Brain microvascular endothelial cell (primary cell): ENCODE data around the gene ZSCAN10.

Source experiments
- DNase-seq: peaks from one replicate; pipeline ENCODE4 v3.0.0-alpha.2; 2020
- H3K27ac ChIP-seq: fragments of 250-450 bp; sonication (Bioruptor Pico); 2 replicates; pipeline ENCODE4 v1.5.1; 2020; ENCODE audit warnings: mild to moderate bottlenecking, moderate library complexity
- H3K27me3 ChIP-seq: fragments of 250-450 bp; sonication (Bioruptor Pico); replicated peaks from 2 replicates; pipeline ENCODE4 v1.5.1; 2020; ENCODE audit warnings: mild to moderate bottlenecking
- H3K36me3 ChIP-seq: fragments of 250-450 bp; sonication (Bioruptor Pico); replicated peaks from 2 replicates; pipeline ENCODE4 v1.5.1; 2020; ENCODE audit warnings: mild to moderate bottlenecking
- H3K4me3 ChIP-seq: 2 replicates; pipeline ENCODE4 v1.5.1; 2011; ENCODE audit warnings: low read depth, mild to moderate bottlenecking, control low read depth, low read length, moderate library complexity
- in situ Hi-C: cut with HindIII; loops from 2 replicates; pipeline ENCODE4 v1.10.0; 2017; ENCODE audit warnings: low sequenced_read_pairs, low pct_ligation_motif_present
- TF ChIP-seq, protein P1 (sequence below): IDR thresholded peaks from 2 replicates; pipeline ENCODE4 v1.5.1; 2011; ENCODE audit warnings: low read depth, mild to moderate bottlenecking, moderate library complexity, low read length, control low read depth, inconsistent platforms; ENCODE audit errors: missing control alignments

The ZSCAN10 gene

DNA sequence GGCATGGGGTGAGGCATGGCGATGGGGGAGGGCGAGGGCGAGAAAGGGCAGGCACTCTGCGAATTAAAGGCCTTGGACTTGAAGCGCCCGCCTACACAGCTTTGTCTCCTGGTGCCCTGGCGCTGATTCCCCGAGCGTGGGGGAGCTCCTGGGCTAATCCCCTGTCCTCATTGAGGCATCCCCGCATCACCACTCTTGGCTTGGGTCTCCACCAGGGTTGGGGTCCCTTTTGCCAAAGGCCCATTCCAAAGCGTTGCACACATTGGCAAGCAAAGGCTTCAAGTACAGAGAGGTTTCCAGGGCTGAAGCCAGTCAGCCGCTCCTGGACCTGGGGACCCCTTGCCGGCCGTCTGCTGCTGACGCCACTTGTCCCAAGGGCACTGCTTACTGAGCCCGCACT is 21.3 kb upstream of the ZSCAN10 start:
- Histone ChIP-seq H3K27ac (no peak overlapping the region), H3K4me3 (no peak overlapping the region), H3K27me3 (no peaks in the 10 kb centered on the region), H3K36me3 (peaks cover 32% of the 10 kb centered on the region)
- in situ Hi-C loops: no loop called here
- no peak for DNase-seq
- TF ChIP-seq, protein P1, sequence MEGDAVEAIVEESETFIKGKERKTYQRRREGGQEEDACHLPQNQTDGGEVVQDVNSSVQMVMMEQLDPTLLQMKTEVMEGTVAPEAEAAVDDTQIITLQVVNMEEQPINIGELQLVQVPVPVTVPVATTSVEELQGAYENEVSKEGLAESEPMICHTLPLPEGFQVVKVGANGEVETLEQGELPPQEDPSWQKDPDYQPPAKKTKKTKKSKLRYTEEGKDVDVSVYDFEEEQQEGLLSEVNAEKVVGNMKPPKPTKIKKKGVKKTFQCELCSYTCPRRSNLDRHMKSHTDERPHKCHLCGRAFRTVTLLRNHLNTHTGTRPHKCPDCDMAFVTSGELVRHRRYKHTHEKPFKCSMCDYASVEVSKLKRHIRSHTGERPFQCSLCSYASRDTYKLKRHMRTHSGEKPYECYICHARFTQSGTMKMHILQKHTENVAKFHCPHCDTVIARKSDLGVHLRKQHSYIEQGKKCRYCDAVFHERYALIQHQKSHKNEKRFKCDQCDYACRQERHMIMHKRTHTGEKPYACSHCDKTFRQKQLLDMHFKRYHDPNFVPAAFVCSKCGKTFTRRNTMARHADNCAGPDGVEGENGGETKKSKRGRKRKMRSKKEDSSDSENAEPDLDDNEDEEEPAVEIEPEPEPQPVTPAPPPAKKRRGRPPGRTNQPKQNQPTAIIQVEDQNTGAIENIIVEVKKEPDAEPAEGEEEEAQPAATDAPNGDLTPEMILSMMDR: no peak

DNA sequence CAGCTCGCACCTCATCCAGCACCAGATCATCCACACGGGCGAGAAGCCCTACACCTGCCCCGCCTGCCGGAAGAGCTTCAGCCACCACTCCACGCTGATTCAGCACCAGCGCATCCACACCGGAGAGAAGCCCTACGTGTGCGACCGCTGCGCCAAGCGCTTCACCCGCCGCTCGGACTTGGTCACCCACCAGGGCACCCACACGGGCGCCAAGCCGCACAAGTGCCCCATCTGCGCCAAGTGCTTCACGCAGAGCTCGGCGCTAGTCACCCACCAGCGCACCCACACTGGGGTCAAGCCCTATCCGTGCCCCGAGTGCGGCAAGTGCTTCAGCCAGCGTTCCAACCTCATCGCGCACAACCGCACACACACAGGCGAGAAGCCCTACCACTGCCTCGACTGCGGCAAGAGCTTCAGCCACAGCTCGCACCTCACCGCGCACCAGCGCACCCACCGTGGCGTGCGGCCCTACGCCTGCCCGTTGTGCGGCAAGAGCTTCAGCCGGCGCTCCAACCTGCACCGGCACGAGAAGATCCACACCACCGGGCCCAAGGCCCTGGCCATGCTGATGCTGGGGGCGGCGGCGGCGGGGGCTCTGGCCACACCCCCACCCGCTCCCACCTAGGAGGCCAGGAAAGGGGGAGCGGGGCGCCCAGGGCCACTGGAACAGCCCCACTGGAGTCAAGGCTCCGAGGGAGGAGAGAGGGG is 20.8 kb upstream of the ZSCAN10 start:
- Histone ChIP-seq H3K36me3 (peaks cover 32% of the 10 kb centered on the region), H3K27ac (no peak overlapping the region), H3K27me3 (no peaks in the 10 kb centered on the region), H3K4me3 (no peak overlapping the region)
- in situ Hi-C loops: no loop called here
- TF ChIP-seq, protein P1: no peak
- DNase-seq: no peak

DNA sequence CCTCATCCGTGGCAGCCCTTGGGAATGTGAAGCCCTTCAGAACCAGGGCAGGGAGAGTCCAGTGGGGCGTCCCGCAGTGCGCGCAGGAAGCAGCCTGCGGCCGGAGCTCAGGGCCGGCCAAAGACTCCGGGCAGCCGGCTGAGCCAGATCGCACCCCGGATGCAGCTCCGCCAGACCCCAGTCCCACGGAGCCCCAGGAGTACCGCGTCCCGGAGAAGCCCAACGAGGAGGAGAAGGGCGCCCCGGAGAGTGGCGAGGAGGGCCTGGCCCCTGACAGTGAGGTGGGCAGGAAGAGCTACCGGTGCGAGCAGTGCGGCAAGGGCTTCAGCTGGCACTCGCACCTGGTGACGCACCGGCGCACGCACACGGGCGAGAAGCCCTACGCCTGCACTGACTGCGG is 20.2 kb upstream of the ZSCAN10 start:
- in situ Hi-C loops: no loop called here
- H3K27me3 ChIP-seq: no peaks in the 10 kb centered on the region
- H3K27ac ChIP-seq: no peak overlapping the region
- no peak for DNase-seq
- no peak overlapping the region for H3K4me3 ChIP-seq
- H3K36me3 ChIP-seq: peaks cover 32% of the 10 kb centered on the region
- TF ChIP-seq, protein P1: no peak

DNA sequence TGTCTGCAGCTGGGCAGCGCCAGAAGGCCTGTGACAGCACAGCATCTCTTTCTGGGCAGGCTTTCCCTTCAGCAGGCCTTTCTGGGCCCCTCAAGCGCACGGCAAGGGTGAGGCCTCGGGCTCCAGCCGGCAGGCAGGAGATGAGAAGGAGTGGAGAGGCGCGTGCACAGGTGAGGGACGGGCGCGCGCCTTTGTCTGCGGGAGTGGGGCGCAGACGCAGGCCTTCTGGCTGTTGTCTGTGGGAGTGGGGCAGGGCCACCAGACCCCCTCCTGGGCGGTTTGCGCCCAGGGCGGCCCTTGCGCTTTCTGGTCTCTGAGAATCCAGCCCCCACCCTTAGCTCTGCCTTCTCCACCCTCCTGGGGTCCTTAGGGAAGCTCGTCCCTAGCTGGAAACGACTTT is 19.8 kb upstream of the ZSCAN10 start:
- Histone ChIP-seq H3K4me3 (no peak overlapping the region), H3K27me3 (no peaks in the 10 kb centered on the region), H3K27ac (no peak overlapping the region), H3K36me3 (peaks cover 32% of the 10 kb centered on the region)
- TF ChIP-seq, protein P1: no peak
- DNase-seq: no peak
- in situ Hi-C loops: no loop called here

GRCh38 chr16:3118204-3118790 is 19.2 kb upstream of the ZSCAN10 start:
- DNase-seq: no peak
- TF ChIP-seq, protein P1: no peak
- Histone ChIP-seq H3K4me3 (no peak overlapping the region), H3K36me3 (peaks cover 32% of the 10 kb centered on the region), H3K27ac (no peak overlapping the region), H3K27me3 (no peaks in the 10 kb centered on the region)
- in situ Hi-C loops: no loop called here

DNA sequence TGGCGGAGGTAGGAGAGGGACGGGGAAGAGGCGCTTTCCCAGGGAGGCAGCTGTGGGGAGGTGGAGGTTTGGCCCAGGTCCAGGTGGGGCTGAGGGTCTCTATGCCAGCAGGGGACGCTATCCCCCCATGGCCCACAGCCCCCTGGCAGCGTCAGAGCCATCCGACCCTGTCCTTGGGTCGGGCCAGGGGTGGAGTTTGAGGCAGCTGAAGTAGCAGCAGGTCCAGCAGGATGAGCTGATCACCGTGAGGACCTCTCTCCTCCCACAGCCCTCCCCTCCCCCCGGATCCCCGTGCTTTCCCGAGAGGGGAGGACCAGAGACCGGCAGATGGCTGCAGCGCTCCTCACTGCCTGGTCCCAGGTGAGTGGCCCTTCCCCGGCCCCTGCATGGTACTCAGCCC is 16.5 kb upstream of the ZSCAN10 start:
- no peak for DNase-seq
- in situ Hi-C loops: no loop called here
- no peak overlapping the region for H3K27ac ChIP-seq
- peaks cover 30% of the 10 kb centered on the region for H3K36me3 ChIP-seq
- no peak overlapping the region for H3K4me3 ChIP-seq
- TF ChIP-seq, protein P1: no peak
- no peaks in the 10 kb centered on the region for H3K27me3 ChIP-seq
